CD14-positive monocyte (primary cell): ENCODE data around the gene EPS8L1. TPM values are rescaled to one million over a fixed set of nuclear protein-coding genes. Genes with fewer than 3 reads are reported as not detected.
"Not testable (repeated sequence)": the region's sequence is repeated elsewhere in the genome, so short reads cannot be mapped to it uniquely, and the experiment has no call there.

ENCODE experiments used
- DNase-seq, 3 donors: peaks; one replicate each; pipeline ENCODE4 v3.0.0-alpha.2; 2011 to 2022
- H2AFZ ChIP-seq: 2 replicates; pipeline ENCODE4 v1.6.0; 2012; ENCODE audit warnings: mild to moderate bottlenecking, low read depth, low read length, inconsistent platforms; ENCODE audit not compliant: insufficient read depth, poor library complexity, severe bottlenecking
- H3K27ac ChIP-seq, 2 donors: 1 replicate in 1 of 2; 2 replicates in 1 of 2; pipeline ENCODE4 v1.5.1; 2012 to 2013; ENCODE audit warnings: low read length in 2 of 2, control low read depth in 1 of 2, inconsistent platforms in 1 of 2, low read depth in 1 of 2, mild to moderate bottlenecking in 1 of 2
- H3K27me3 ChIP-seq, 2 donors: one replicate each; pipeline versions ENCODE4 v1.6.0 to v1.6.1; 2011 to 2013; ENCODE audit warnings: low read length in 2 of 2; ENCODE audit not compliant: control insufficient read depth in 2 of 2, insufficient read depth in 2 of 2
- H3K36me3 ChIP-seq, 2 donors: replicated peaks in 1 of 2; 1 replicate in 1 of 2; 2 replicates in 1 of 2; pipeline versions ENCODE4 v1.5.1 to v1.6.1; 2012 to 2013; ENCODE audit warnings: low read length in 2 of 2, control low read depth in 1 of 2, inconsistent platforms in 1 of 2, mild to moderate bottlenecking in 1 of 2; ENCODE audit not compliant: insufficient read depth in 2 of 2, control insufficient read depth in 1 of 2
- H3K4me1 ChIP-seq, 2 donors: 1 replicate in 1 of 2; 2 replicates in 1 of 2; pipeline versions ENCODE4 v1.5.1 to v1.6.1; 2012 to 2013; ENCODE audit warnings: low read length in 2 of 2, control low read depth in 1 of 2, inconsistent platforms in 1 of 2, mild to moderate bottlenecking in 1 of 2, moderate library complexity in 1 of 2; ENCODE audit not compliant: insufficient read depth in 2 of 2, control insufficient read depth in 1 of 2
- H3K4me2 ChIP-seq: replicated peaks from 2 replicates; pipeline ENCODE3; 2012; ENCODE audit warnings: low read length, moderate library complexity, mild to moderate bottlenecking; ENCODE audit not compliant: poor library complexity, severe bottlenecking; ENCODE audit errors: extremely low read depth
- H3K4me3 ChIP-seq, 3 experiments: fragments of 200-600 bp in 1 of 3; sonication (generic) in 1 of 3; replicated peaks in 1 of 3; 1 replicate in 2 of 3; 2 replicates in 1 of 3; pipeline ENCODE4 v1.5.1; 2011 to 2013; ENCODE audit warnings: low read length in 3 of 3, mild to moderate bottlenecking in 3 of 3, control low read depth in 2 of 3, low read depth in 2 of 3, inconsistent platforms in 1 of 3, moderate library complexity in 1 of 3
- H3K79me2 ChIP-seq: 2 replicates; pipeline ENCODE4 v1.6.0; 2012; ENCODE audit warnings: mild to moderate bottlenecking, control low read depth, inconsistent platforms, low read length, moderate library complexity; ENCODE audit not compliant: insufficient read depth
- H3K9ac ChIP-seq: 2 replicates; pipeline ENCODE4 v1.6.0; 2017; ENCODE audit warnings: low read length, mild to moderate bottlenecking; ENCODE audit not compliant: insufficient read depth, poor library complexity, severe bottlenecking
- H3K9me3 ChIP-seq, 2 donors: replicated peaks in 1 of 2; 1 replicate in 1 of 2; 2 replicates in 1 of 2; pipeline versions ENCODE4 v1.5.1 to v1.6.1; 2012 to 2013; ENCODE audit warnings: low read length in 2 of 2, control low read depth in 1 of 2; ENCODE audit not compliant: control insufficient read depth in 1 of 2, insufficient read depth in 1 of 2
- H4K20me1 ChIP-seq: 2 replicates; pipeline ENCODE4 v1.6.0; 2012; ENCODE audit warnings: mild to moderate bottlenecking, low read length, control low read depth, moderate library complexity; ENCODE audit not compliant: insufficient read depth
- H3K27ac Mint-ChIP-seq, 7 donors: one replicate each; pipeline ENCODE4 v1.8.0; 2020; ENCODE audit warnings: mild to moderate bottlenecking in 7 of 7, mixed read lengths in 7 of 7, moderate library complexity in 6 of 7, inconsistent platforms in 2 of 7
- H3K27me3 Mint-ChIP-seq, 3 donors: one replicate each; pipeline ENCODE4 v1.8.0; 2021 to 2022; ENCODE audit warnings: low read depth in 3 of 3, mild to moderate bottlenecking in 3 of 3, mixed read lengths in 3 of 3, moderate library complexity in 3 of 3, inconsistent platforms in 1 of 3
- H3K36me3 Mint-ChIP-seq, 2 donors: one replicate each; pipeline ENCODE4 v1.8.0; 2020; ENCODE audit warnings: mixed read lengths in 2 of 2, inconsistent platforms in 1 of 2, mild to moderate bottlenecking in 1 of 2
- H3K4me1 Mint-ChIP-seq: one replicate; pipeline ENCODE4 v1.8.0; 2020; ENCODE audit warnings: mild to moderate bottlenecking, mixed read lengths
- H3K4me3 Mint-ChIP-seq, 2 donors: one replicate each; pipeline ENCODE4 v1.8.0; 2020; ENCODE audit warnings: mild to moderate bottlenecking in 2 of 2, mixed read lengths in 2 of 2, moderate library complexity in 1 of 2
- H3K9me3 Mint-ChIP-seq, 7 donors: one replicate each; pipeline ENCODE4 v1.8.0; 2020 to 2022; ENCODE audit warnings: mixed read lengths in 7 of 7, mild to moderate bottlenecking in 6 of 7, moderate library complexity in 6 of 7, inconsistent platforms in 2 of 7
- CTCF ChIP-seq: fragments of 200-600 bp; IDR thresholded peaks from one replicate; pipeline ENCODE4 v1.8.0; 2022; ENCODE audit warnings: antibody characterized with exemption, mild to moderate bottlenecking
- WGBS: methylation state at CpG from one replicate; pipeline ENCODE4 v1.1.5; 2013; ENCODE audit warnings: missing lambda C conversion rate; ENCODE audit not compliant: insufficient coverage; 5-methylcytosine and 5-hydroxymethylcytosine counted together
- intact Hi-C, 2 donors: fragments of 100-400 bp; cut with micrococcal nuclease; formaldehyde crosslinking; loops; one replicate each; pipeline versions ENCODE4 v1.15.0 to v1.15.1; 2023
- polyA plus RNA-seq, 3 donors: library from polyadenylated mRNA; depleted of rRNA in 1 of 3; unstranded in 2 of 3; stranded (reverse) in 1 of 3; fragments of 300-500 nt in 2 of 3; fragments of >200 nt in 1 of 3; fragmentation: Illumina TruSeq in 2 of 3; gene quantifications; 1 replicate in 2 of 3; 2 replicates in 1 of 3; pipeline ENCODE4 v1.2.3, GENCODE V29; 2012 to 2021

EPS8L1 gene
- polyA plus RNA-seq, 3 donors: 1.5 to 5.0 (median 1.8) TPM

GRCh38 chr19:55062735-55063491 is 12.8 kb upstream of the EPS8L1 start, which contains the start of gene RDH13:
Gene RDH13 (minus strand): TSS chr19:55063148. CDS start chr19:55063032, 116 bp downstream.
- Histone ChIP-seq H3K79me2 (no peaks in the 10 kb centered on the region), H3K27ac (peak within 1 kb of the TSS in 1 of 2 donors; percentile 36), H3K9me3 (peaks cover 0 to 4% of the 10 kb centered on the region in 2 donors), H3K27me3 (peaks cover 5 to 19% of the 10 kb centered on the region in 2 donors), H4K20me1 (no peaks in the 10 kb centered on the region), H3K9ac (peak within 1 kb of the TSS; percentile 72), H2AFZ (peak within 1 kb of the TSS; percentile 94), H3K4me3 (peak within 1 kb of the TSS; percentile 38 to 81 (median 44)), H3K4me2 (peak within 1 kb of the TSS; percentile 94), H3K4me1 (peaks cover 8 to 10% of the 10 kb centered on the region in 2 donors), H3K36me3 (peaks cover under 1 to 5% of the 10 kb centered on the region in 2 donors)
- H3K36me3 Mint-ChIP-seq: peaks cover 10 to 12% of the 10 kb centered on the region in 2 donors
- peak within 1 kb of the TSS; percentile 75 to 91 for H3K4me3 Mint-ChIP-seq
- peaks cover 26 to 33% (median 30%) of the 10 kb centered on the region in 3 donors for H3K27me3 Mint-ChIP-seq
- peak; percentile 90 to 95 (median 90) for DNase-seq
- under 1% methylated on average over 65 of the region's 70 CpGs for WGBS
- H3K27ac Mint-ChIP-seq: peak within 1 kb of the TSS in 5 of 7 donors; percentile 35 to 70 (median 65)
- no peak for TF ChIP-seq CTCF
- intact Hi-C loops: no loop called here
- H3K9me3 Mint-ChIP-seq: peaks cover 0 to 8% (median 7%) of the 10 kb centered on the region in 7 donors
- H3K4me1 Mint-ChIP-seq: peaks cover 12% of the 10 kb centered on the region

GRCh38 chr19:55063492-55063843 is 12.2 kb upstream of the EPS8L1 start:
- Histone ChIP-seq H2AFZ (no peak overlapping the region), H3K9me3 (peaks cover 0 to 4% of the 10 kb centered on the region in 2 donors), H4K20me1 (no peaks in the 10 kb centered on the region), H3K9ac (no peak overlapping the region), H3K27ac (no peak overlapping the region), H3K36me3 (no peaks in the 10 kb centered on the region), H3K79me2 (no peaks in the 10 kb centered on the region), H3K4me1 (peaks cover 8 to 10% of the 10 kb centered on the region in 2 donors), H3K4me3 (peak overlapping the region in 1 of 3 experiments; percentile 81), H3K4me2 (peak overlapping the region; percentile 94), H3K27me3 (peaks cover 5 to 23% of the 10 kb centered on the region in 2 donors)
- Mint-ChIP-seq H3K4me3 (peak overlapping the region in 1 of 2 donors; percentile 60), H3K36me3 (peaks cover 8 to 10% of the 10 kb centered on the region in 2 donors), H3K27ac (peak overlapping the region in 3 of 7 donors; percentile 35 to 70 (median 40)), H3K9me3 (peaks cover 0 to 12% (median 7%) of the 10 kb centered on the region in 7 donors), H3K27me3 (peaks cover 31 to 39% (median 36%) of the 10 kb centered on the region in 3 donors), H3K4me1 (peaks cover 14% of the 10 kb centered on the region)
- 86% methylated on average over 1 of the region's 3 CpGs for WGBS
- DNase-seq: no peak
- no peak for TF ChIP-seq CTCF
- intact Hi-C loops: no loop called here

- peaks cover 51 to 58% (median 56%) of the 10 kb centered on the region in 3 donors for H3K27me3 Mint-ChIP-seq
Observed at GRCh38 chr19:55065516-55065915, 10.2 kb upstream of the EPS8L1 start.

More at GRCh38 chr19:55065516-55065915, 10.2 kb upstream of the EPS8L1 start:
- Mint-ChIP-seq H3K4me3 (peak overlapping the region in 1 of 2 donors; percentile 5), H3K4me1 (peaks cover 22% of the 10 kb centered on the region), H3K9me3 (peaks cover 4 to 27% (median 19%) of the 10 kb centered on the region in 7 donors)
- Histone ChIP-seq H3K4me1 (peaks cover 14 to 18% of the 10 kb centered on the region in 2 donors), H3K27me3 (peaks cover 17 to 39% of the 10 kb centered on the region in 2 donors)
- 87% methylated on average over 5 of the region's 9 CpGs for WGBS
- H2AFZ ChIP-seq, H3K4me3 ChIP-seq, H3K36me3 Mint-ChIP-seq, H3K27ac Mint-ChIP-seq, H3K9me3 ChIP-seq, intact Hi-C loops, H3K79me2 ChIP-seq, DNase-seq, H3K27ac ChIP-seq, H3K9ac ChIP-seq, H3K4me2 ChIP-seq, H4K20me1 ChIP-seq, H3K36me3 ChIP-seq: not testable (repeated sequence)
